ENCODE data around the gene MAP7. TPM values are rescaled to one million over a fixed set of nuclear protein-coding genes. Genes with fewer than 3 reads are reported as not detected.
"Not testable (repeated sequence)": the region's sequence is repeated elsewhere in the genome, so short reads cannot be mapped to it uniquely, and the experiment has no call there.

Gene MAP7
- total RNA-seq, 2 experiments from 2014 or later = 0.45 to 0.49 TPM

DNA sequence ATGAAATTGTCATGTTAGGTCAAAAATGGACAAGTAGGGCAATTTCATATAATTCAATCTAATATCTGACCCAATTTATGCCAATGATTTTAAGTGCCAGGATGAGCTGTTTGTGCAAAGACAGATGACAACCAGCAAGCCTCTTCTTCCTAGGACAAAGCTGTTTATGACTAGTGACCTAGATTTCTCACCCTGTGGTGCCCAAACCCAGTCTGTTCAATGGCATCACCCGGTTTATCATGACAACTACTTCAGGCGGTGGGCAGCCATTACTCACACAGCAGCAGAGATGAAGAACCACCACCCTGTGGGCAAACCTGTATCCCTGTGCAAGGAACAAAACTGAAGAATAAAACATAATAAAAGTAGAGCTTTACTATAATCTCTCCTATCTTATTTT is 59.0 kb downstream of the MAP7 start:
- Mint-ChIP-seq H3K4me3 (no peak overlapping the region), H3K27me3 (no peaks in the 10 kb centered on the region)
- intact Hi-C loops (cut with DNase I, micrococcal nuclease) = no loop called here

GRCh38 chr6:136489689-136490033 is 60.6 kb downstream of the MAP7 start:
- H3K36me3 Mint-ChIP-seq (ENCODE audit: low read depth); intact Hi-C loops (cut with DNase I, micrococcal nuclease): not testable (repeated sequence)
- CTCF ChIA-PET = interaction anchor here (1.0 kb wide), 1 partner anchor 519 kb away, joined by 3 read pairs; no protein-coding TSS in a partner anchor

More for the DNA sequence above, 59.0 kb downstream of the MAP7 start:
- H3K36me3 Mint-ChIP-seq (ENCODE audit: low read depth) = no peaks in the 10 kb centered on the region
- Histone ChIP-seq H3K27me3 (ENCODE audit: control insufficient read depth in 1 of 2, insufficient read depth in 2 of 2, low read length in 2 of 2) (no peaks in the 10 kb centered on the region), H3K4me3 (ENCODE audit: low read length) (no peak overlapping the region), H3K9me3 (ENCODE audit: control insufficient read depth in 1 of 2, insufficient read depth in 1 of 2, low read length in 2 of 2) (no peaks in the 10 kb centered on the region), H3K4me1 (ENCODE audit: insufficient read depth, low read length) (no peaks in the 10 kb centered on the region), H3K36me3 (ENCODE audit: insufficient read depth, low read length) (no peaks in the 10 kb centered on the region), H3K27ac (ENCODE audit: low read depth in 1 of 2, low read length in 2 of 2) (no peak overlapping the region)
- H3K4me1 Mint-ChIP-seq (ENCODE audit: low read depth) = no peaks in the 10 kb centered on the region
- H3K27ac Mint-ChIP-seq = no peak overlapping the region
- DNase-seq (no peak), ATAC-seq (ENCODE audit: poor library complexity) (no peak)
- CTCF ChIA-PET = interaction anchor here (0.7 to 1.5 kb wide), 2 partner anchors 10 to 11 kb away, joined by 3 to 5 read pairs; no protein-coding TSS in a partner anchor
- H3K9me3 Mint-ChIP-seq = no peaks in the 10 kb centered on the region
- POLR2A ChIA-PET = interaction anchor here (0.6 kb wide), 1 partner anchor 161 kb away, joined by 4 read pairs; no protein-coding TSS in a partner anchor
- TF ChIP-seq CTCF (IDR thresholded peaks at IDR 0.05) = no peak

GRCh38 chr6:136487759-136488425 is 62.3 kb downstream of the MAP7 start:
- Histone ChIP-seq H3K4me3 (ENCODE audit: low read length) (no peak overlapping the region), H3K27ac (ENCODE audit: low read depth in 1 of 2, low read length in 2 of 2) (no peak overlapping the region), H3K27me3 (ENCODE audit: control insufficient read depth in 1 of 2, insufficient read depth in 2 of 2, low read length in 2 of 2) (no peaks in the 10 kb centered on the region), H3K9me3 (ENCODE audit: control insufficient read depth in 1 of 2, insufficient read depth in 1 of 2, low read length in 2 of 2) (no peaks in the 10 kb centered on the region), H3K4me1 (ENCODE audit: insufficient read depth, low read length) (no peaks in the 10 kb centered on the region), H3K36me3 (ENCODE audit: insufficient read depth, low read length) (no peaks in the 10 kb centered on the region)
- no peak for DNase-seq
- Mint-ChIP-seq H3K4me1 (ENCODE audit: low read depth) (no peaks in the 10 kb centered on the region), H3K4me3 (no peak overlapping the region), H3K36me3 (ENCODE audit: low read depth) (no peaks in the 10 kb centered on the region), H3K27me3 (no peaks in the 10 kb centered on the region), H3K27ac (no peak overlapping the region), H3K9me3 (no peaks in the 10 kb centered on the region)
- intact Hi-C loops (cut with DNase I, micrococcal nuclease) = no loop called here
- ChIA-PET CTCF (no interaction called here), POLR2A (interaction anchor here (0.6 kb wide), 1 partner anchor 9 kb away, joined by 3 read pairs; no protein-coding TSS in a partner anchor)
- ATAC-seq (ENCODE audit: poor library complexity) = no peak
- no peak for TF ChIP-seq CTCF (IDR thresholded peaks at IDR 0.05)

More at GRCh38 chr6:136489689-136490033, 60.6 kb downstream of the MAP7 start:
- H3K9me3 Mint-ChIP-seq; H3K9me3 ChIP-seq (ENCODE audit: control insufficient read depth in 1 of 2, insufficient read depth in 1 of 2, low read length in 2 of 2); H3K4me3 ChIP-seq (ENCODE audit: low read length); H3K27ac Mint-ChIP-seq; DNase-seq; H3K27me3 Mint-ChIP-seq; ATAC-seq (ENCODE audit: poor library complexity); H3K4me1 ChIP-seq (ENCODE audit: insufficient read depth, low read length); H3K27me3 ChIP-seq (ENCODE audit: control insufficient read depth in 1 of 2, insufficient read depth in 2 of 2, low read length in 2 of 2); H3K4me3 Mint-ChIP-seq; H3K4me1 Mint-ChIP-seq (ENCODE audit: low read depth); POLR2A ChIA-PET; H3K27ac ChIP-seq (ENCODE audit: low read depth in 1 of 2, low read length in 2 of 2); H3K36me3 ChIP-seq (ENCODE audit: insufficient read depth, low read length): not testable (repeated sequence)

DNA sequence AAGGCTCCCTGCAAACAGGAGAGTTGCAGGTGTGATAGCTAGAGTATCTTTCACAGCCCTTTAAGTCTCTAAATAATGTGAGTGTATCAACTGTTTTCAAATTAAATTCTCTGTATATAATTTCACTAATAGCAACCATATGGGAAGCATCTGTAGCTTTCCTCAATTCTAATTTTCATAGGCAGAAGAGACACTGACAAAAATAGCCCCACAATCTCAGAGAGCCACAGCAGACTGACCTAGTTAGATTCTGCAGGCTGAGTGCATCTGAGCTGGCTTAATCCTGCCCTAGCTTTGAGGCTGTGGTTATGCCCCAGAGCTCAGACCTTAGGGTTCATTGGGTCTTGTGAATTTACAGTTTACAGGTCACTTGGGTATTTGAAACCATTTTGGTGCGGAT is 63.9 kb downstream of the MAP7 start:
- Mint-ChIP-seq H3K9me3 (peaks cover 2% of the 10 kb centered on the region), H3K4me3 (no peak overlapping the region), H3K4me1 (ENCODE audit: low read depth) (no peaks in the 10 kb centered on the region), H3K27ac (no peak overlapping the region), H3K36me3 (ENCODE audit: low read depth) (no peaks in the 10 kb centered on the region), H3K27me3 (no peaks in the 10 kb centered on the region)
- CTCF ChIA-PET = no interaction called here
- DNase-seq (no peak), ATAC-seq (ENCODE audit: poor library complexity) (no peak)
- TF ChIP-seq CTCF (IDR thresholded peaks at IDR 0.05) = no peak
- Histone ChIP-seq H3K27ac (ENCODE audit: low read depth in 1 of 2, low read length in 2 of 2) (no peak overlapping the region), H3K4me1 (ENCODE audit: insufficient read depth, low read length) (no peaks in the 10 kb centered on the region), H3K4me3 (ENCODE audit: low read length) (no peak overlapping the region), H3K9me3 (ENCODE audit: control insufficient read depth in 1 of 2, insufficient read depth in 1 of 2, low read length in 2 of 2) (no peaks in the 10 kb centered on the region), H3K27me3 (ENCODE audit: control insufficient read depth in 1 of 2, insufficient read depth in 2 of 2, low read length in 2 of 2) (no peaks in the 10 kb centered on the region), H3K36me3 (ENCODE audit: insufficient read depth, low read length) (no peaks in the 10 kb centered on the region)
- POLR2A ChIA-PET = no interaction called here
- intact Hi-C loops (cut with DNase I, micrococcal nuclease) = no loop called here

Data from CD4-positive, alpha-beta T cell (primary cell).